H1 (cell line): ENCODE data around the gene C11orf58. TPM values are rescaled to one million over a fixed set of nuclear protein-coding genes. Genes with fewer than 3 reads are reported as not detected.

ENCODE experiments used
- FOSL1 ChIP-seq: IDR thresholded peaks from 2 replicates; pipeline ENCODE4 v1.6.1; 2011; ENCODE audit warnings: mild to moderate bottlenecking, low read depth, low read length, moderate library complexity; ENCODE audit not compliant: insufficient read depth
- POLR2A ChIP-seq, 2 experiments: IDR thresholded peaks; 1 replicate in 1 of 2; 2 replicates in 1 of 2; pipeline ENCODE4 v1.6.1; 2011; ENCODE audit warnings: low read depth in 2 of 2, low read length in 2 of 2, mild to moderate bottlenecking in 2 of 2; ENCODE audit errors: control extremely low read depth in 1 of 2
- RBBP5 ChIP-seq: IDR thresholded peaks from 2 replicates; pipeline ENCODE4 v1.7.1; 2012; ENCODE audit warnings: low read depth, mild to moderate bottlenecking, inconsistent platforms, low read length, moderate library complexity, borderline replicate concordance
- TAF1 ChIP-seq: IDR thresholded peaks from 2 replicates; pipeline ENCODE4 v1.6.1; 2011; ENCODE audit warnings: mild to moderate bottlenecking, low read depth, low read length
- TBP ChIP-seq: IDR thresholded peaks from 2 replicates; pipeline ENCODE4 v1.6.1; 2011; ENCODE audit warnings: low read depth, low read length, improper control_type of control experiment
- polyA plus RNA-seq, 7 experiments: library from polyadenylated mRNA; depleted of rRNA in 3 of 7; stranded (reverse) in 5 of 7; unstranded in 2 of 7; fragments of >200 nt in 5 of 7; fragments of 200-250 nt in 2 of 7; gene quantifications; 1 replicate in 5 of 7; 2 replicates in 1 of 7; 4 replicates in 1 of 7; pipeline versions ENCODE4 v1.2.1 to v1.2.3, GENCODE V29; 2011 to 2013; ENCODE audit warnings: missing spikeins in 2 of 7, mixed read lengths in 2 of 7
- total RNA-seq: library from RNA; stranded (reverse); fragmentation: NEBNext Ultra II Directional; extraction: Animal tissue kit (Norgen Biotek cat#: 25700); gene quantifications from 2 replicates; pipeline ENCODE4 v1.2.1, GENCODE V29; 2021
- TF ChIP-seq, protein P1 (sequence below): fragments of 300-600 bp; sonication (generic); IDR thresholded peaks from 2 replicates; pipeline ENCODE4 v1.7.1; 2012; ENCODE audit warnings: low read length, moderate library complexity, mild to moderate bottlenecking, inconsistent platforms; ENCODE audit not compliant: insufficient replicate concordance
- TF ChIP-seq, protein P2 (sequence below): IDR thresholded peaks from 2 replicates; pipeline ENCODE4 v1.6.1; 2011; ENCODE audit warnings: low read length, improper control_type of control experiment
- TF ChIP-seq, protein P3 (sequence below), 3 experiments: IDR thresholded peaks; 1 replicate in 2 of 3; 2 replicates in 1 of 3; pipeline versions ENCODE4 v1.5.1 to v1.6.1; 2011; ENCODE audit warnings: low read length in 3 of 3, mild to moderate bottlenecking in 3 of 3, inconsistent platforms in 2 of 3, low read depth in 1 of 3, moderate library complexity in 1 of 3; ENCODE audit not compliant: insufficient read depth in 1 of 3; ENCODE audit errors: control extremely low read depth in 1 of 3

C11orf58 gene
- total and polyA plus RNA-seq, 2 of the 8 experiments (the other 6 are each of a cell fraction or from before 2014, with no cell fraction given) = 70.7 to 181 TPM

DNA sequence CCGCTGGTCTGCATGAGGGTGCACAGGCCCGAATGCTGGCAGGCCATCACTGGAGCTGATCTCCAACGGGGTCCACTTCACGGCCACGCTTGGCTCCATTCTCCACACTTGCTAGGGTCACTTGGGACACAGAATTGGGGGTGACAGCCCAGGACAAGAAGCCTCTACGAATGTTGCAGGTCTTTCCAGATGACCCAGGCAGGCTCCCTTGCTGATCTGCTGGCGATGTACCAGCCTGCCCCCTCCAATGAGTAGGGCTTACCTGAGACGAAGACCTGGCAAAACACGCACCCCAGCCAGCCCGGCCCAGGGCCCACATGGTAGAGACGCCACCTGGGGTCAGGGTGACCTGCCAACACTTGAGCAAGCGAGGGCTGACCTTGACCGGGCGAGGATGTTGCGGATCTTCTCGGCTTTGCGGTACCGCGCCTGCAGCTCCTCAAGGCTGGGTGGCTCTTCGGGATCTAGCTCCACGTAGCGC, 44.9 kb downstream of the C11orf58 start (continued):
- TF ChIP-seq, protein P1, sequence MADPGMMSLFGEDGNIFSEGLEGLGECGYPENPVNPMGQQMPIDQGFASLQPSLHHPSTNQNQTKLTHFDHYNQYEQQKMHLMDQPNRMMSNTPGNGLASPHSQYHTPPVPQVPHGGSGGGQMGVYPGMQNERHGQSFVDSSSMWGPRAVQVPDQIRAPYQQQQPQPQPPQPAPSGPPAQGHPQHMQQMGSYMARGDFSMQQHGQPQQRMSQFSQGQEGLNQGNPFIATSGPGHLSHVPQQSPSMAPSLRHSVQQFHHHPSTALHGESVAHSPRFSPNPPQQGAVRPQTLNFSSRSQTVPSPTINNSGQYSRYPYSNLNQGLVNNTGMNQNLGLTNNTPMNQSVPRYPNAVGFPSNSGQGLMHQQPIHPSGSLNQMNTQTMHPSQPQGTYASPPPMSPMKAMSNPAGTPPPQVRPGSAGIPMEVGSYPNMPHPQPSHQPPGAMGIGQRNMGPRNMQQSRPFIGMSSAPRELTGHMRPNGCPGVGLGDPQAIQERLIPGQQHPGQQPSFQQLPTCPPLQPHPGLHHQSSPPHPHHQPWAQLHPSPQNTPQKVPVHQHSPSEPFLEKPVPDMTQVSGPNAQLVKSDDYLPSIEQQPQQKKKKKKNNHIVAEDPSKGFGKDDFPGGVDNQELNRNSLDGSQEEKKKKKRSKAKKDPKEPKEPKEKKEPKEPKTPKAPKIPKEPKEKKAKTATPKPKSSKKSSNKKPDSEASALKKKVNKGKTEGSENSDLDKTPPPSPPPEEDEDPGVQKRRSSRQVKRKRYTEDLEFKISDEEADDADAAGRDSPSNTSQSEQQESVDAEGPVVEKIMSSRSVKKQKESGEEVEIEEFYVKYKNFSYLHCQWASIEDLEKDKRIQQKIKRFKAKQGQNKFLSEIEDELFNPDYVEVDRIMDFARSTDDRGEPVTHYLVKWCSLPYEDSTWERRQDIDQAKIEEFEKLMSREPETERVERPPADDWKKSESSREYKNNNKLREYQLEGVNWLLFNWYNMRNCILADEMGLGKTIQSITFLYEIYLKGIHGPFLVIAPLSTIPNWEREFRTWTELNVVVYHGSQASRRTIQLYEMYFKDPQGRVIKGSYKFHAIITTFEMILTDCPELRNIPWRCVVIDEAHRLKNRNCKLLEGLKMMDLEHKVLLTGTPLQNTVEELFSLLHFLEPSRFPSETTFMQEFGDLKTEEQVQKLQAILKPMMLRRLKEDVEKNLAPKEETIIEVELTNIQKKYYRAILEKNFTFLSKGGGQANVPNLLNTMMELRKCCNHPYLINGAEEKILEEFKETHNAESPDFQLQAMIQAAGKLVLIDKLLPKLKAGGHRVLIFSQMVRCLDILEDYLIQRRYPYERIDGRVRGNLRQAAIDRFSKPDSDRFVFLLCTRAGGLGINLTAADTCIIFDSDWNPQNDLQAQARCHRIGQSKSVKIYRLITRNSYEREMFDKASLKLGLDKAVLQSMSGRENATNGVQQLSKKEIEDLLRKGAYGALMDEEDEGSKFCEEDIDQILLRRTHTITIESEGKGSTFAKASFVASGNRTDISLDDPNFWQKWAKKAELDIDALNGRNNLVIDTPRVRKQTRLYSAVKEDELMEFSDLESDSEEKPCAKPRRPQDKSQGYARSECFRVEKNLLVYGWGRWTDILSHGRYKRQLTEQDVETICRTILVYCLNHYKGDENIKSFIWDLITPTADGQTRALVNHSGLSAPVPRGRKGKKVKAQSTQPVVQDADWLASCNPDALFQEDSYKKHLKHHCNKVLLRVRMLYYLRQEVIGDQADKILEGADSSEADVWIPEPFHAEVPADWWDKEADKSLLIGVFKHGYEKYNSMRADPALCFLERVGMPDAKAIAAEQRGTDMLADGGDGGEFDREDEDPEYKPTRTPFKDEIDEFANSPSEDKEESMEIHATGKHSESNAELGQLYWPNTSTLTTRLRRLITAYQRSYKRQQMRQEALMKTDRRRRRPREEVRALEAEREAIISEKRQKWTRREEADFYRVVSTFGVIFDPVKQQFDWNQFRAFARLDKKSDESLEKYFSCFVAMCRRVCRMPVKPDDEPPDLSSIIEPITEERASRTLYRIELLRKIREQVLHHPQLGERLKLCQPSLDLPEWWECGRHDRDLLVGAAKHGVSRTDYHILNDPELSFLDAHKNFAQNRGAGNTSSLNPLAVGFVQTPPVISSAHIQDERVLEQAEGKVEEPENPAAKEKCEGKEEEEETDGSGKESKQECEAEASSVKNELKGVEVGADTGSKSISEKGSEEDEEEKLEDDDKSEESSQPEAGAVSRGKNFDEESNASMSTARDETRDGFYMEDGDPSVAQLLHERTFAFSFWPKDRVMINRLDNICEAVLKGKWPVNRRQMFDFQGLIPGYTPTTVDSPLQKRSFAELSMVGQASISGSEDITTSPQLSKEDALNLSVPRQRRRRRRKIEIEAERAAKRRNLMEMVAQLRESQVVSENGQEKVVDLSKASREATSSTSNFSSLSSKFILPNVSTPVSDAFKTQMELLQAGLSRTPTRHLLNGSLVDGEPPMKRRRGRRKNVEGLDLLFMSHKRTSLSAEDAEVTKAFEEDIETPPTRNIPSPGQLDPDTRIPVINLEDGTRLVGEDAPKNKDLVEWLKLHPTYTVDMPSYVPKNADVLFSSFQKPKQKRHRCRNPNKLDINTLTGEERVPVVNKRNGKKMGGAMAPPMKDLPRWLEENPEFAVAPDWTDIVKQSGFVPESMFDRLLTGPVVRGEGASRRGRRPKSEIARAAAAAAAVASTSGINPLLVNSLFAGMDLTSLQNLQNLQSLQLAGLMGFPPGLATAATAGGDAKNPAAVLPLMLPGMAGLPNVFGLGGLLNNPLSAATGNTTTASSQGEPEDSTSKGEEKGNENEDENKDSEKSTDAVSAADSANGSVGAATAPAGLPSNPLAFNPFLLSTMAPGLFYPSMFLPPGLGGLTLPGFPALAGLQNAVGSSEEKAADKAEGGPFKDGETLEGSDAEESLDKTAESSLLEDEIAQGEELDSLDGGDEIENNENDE = no peak
- TF ChIP-seq RBBP5 (no peak), FOSL1 (no peak), POLR2A (IDR thresholded peaks at IDR 0.05; ENCODE audit: control extremely low read depth in 1 of 2, low read depth in 2 of 2, low read length in 2 of 2) (no peak), TAF1 (no peak), TBP (no peak)
- TF ChIP-seq, protein P2, sequence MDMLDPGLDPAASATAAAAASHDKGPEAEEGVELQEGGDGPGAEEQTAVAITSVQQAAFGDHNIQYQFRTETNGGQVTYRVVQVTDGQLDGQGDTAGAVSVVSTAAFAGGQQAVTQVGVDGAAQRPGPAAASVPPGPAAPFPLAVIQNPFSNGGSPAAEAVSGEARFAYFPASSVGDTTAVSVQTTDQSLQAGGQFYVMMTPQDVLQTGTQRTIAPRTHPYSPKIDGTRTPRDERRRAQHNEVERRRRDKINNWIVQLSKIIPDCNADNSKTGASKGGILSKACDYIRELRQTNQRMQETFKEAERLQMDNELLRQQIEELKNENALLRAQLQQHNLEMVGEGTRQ = no peak
- TF ChIP-seq, protein P3, sequence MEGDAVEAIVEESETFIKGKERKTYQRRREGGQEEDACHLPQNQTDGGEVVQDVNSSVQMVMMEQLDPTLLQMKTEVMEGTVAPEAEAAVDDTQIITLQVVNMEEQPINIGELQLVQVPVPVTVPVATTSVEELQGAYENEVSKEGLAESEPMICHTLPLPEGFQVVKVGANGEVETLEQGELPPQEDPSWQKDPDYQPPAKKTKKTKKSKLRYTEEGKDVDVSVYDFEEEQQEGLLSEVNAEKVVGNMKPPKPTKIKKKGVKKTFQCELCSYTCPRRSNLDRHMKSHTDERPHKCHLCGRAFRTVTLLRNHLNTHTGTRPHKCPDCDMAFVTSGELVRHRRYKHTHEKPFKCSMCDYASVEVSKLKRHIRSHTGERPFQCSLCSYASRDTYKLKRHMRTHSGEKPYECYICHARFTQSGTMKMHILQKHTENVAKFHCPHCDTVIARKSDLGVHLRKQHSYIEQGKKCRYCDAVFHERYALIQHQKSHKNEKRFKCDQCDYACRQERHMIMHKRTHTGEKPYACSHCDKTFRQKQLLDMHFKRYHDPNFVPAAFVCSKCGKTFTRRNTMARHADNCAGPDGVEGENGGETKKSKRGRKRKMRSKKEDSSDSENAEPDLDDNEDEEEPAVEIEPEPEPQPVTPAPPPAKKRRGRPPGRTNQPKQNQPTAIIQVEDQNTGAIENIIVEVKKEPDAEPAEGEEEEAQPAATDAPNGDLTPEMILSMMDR (IDR thresholded peaks at IDR 0.05; ENCODE audit: control extremely low read depth in 1 of 3, insufficient read depth in 1 of 3, low read depth in 1 of 3, low read length in 3 of 3) = no peak
